HAP-1 (cell line): ENCODE data around the gene NFIA.

ENCODE experiments used
- DNase-seq, 2 experiments: peaks; one replicate each; pipeline ENCODE4 v3.0.0-alpha.2; 2016 to 2020; ENCODE audit warnings: low spot score in 2 of 2
- H3K27me3 ChIP-seq: fragments of 250-450 bp; sonication (Bioruptor Pico); 2 replicates; pipeline ENCODE4 v1.5.1; 2020; ENCODE audit warnings: low read depth, mild to moderate bottlenecking, moderate library complexity
- H3K36me3 ChIP-seq: fragments of 250-450 bp; sonication (Bioruptor Pico); replicated peaks from 2 replicates; pipeline ENCODE4 v1.5.1; 2020; ENCODE audit warnings: mild to moderate bottlenecking
- H3K4me1 ChIP-seq: fragments of 250-450 bp; sonication (Bioruptor Pico); 2 replicates; pipeline ENCODE4 v1.5.1; 2020; ENCODE audit warnings: mild to moderate bottlenecking
- H3K4me3 ChIP-seq: fragments of 250-450 bp; sonication (Bioruptor Pico); 2 replicates; pipeline ENCODE4 v1.5.1; 2020; ENCODE audit warnings: mild to moderate bottlenecking, moderate library complexity
- H3K9me3 ChIP-seq: fragments of 250-450 bp; sonication (Bioruptor Pico); 2 replicates; pipeline ENCODE4 v1.5.1; 2020; ENCODE audit warnings: mild to moderate bottlenecking, moderate library complexity
- in situ Hi-C: fragments of 300-500 bp; cut with MboI; formaldehyde crosslinking; loops from 3 replicates; pipeline ENCODE4 v1.14.3; 2020; ENCODE audit warnings: low sequenced_read_pairs, inconsistent platforms, mixed read lengths

Gene NFIA

DNA sequence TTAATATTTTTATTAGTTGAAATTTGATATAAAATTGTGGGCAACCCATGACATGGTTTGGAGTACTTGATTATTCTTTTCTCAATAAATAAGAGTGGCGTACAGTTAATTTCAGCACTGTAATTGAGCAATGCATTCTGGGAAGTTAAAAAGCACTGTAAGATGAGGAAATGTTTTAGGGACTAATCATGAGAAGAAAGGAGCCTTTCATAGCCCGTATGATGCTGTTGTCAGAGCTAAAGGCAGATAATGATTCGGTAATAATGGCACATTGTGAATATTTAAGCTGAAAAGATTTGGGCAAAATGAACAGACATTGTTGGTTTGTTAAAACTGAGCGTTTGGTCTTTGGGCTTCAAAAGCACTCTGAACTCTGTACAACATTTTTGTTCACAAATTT is 139.3 kb downstream of the NFIA start:
- Histone ChIP-seq H3K4me3 (no peak overlapping the region), H3K36me3 (no peaks in the 10 kb centered on the region), H3K4me1 (peaks cover 16% of the 10 kb centered on the region), H3K9me3 (no peaks in the 10 kb centered on the region), H3K27me3 (no peaks in the 10 kb centered on the region)
- peak in 1 of 2 experiments; percentile 82 for DNase-seq
- in situ Hi-C loops, result no loop called here

- no peaks in the 10 kb centered on the region for H3K27me3 ChIP-seq
- in situ Hi-C loops, result no loop called here
- H3K4me1 ChIP-seq, result peaks cover 16% of the 10 kb centered on the region
- H3K36me3 ChIP-seq, result no peaks in the 10 kb centered on the region
- H3K9me3 ChIP-seq, result no peaks in the 10 kb centered on the region
- DNase-seq, result no peak
- H3K4me3 ChIP-seq, result no peak overlapping the region
These were observed 139.9 kb downstream of the NFIA start for GRCh38 chr1:61222240-61222639.

DNA sequence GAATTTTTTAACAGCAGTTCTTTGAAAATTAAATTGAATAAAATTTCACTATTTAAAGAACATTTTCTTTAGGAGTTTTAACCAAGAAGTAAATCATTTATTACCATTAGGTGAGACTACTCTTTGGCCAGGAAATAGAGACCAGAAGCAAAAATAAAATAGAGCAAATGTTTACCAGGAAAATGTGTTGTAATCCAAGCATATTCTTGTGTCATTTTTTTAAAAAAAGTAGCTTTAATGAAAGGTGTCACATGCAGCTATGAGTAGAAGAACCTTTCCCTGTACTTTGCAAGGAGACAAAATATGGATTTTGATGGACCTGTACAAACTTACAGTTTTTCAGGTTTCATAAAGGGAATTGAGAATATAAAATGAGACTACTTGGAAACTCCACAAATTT is 140.8 kb downstream of the NFIA start:
- no peak overlapping the region for H3K4me3 ChIP-seq
- no peaks in the 10 kb centered on the region for H3K9me3 ChIP-seq
- no peaks in the 10 kb centered on the region for H3K36me3 ChIP-seq
- H3K27me3 ChIP-seq, result no peaks in the 10 kb centered on the region
- in situ Hi-C loops, result no loop called here
- DNase-seq, result no peak
- peaks cover 17% of the 10 kb centered on the region for H3K4me1 ChIP-seq

- in situ Hi-C loops, result no loop called here
- Histone ChIP-seq H3K4me1 (peaks cover 21% of the 10 kb centered on the region), H3K36me3 (no peaks in the 10 kb centered on the region), H3K27me3 (no peaks in the 10 kb centered on the region), H3K9me3 (no peaks in the 10 kb centered on the region), H3K4me3 (no peak overlapping the region)
- no peak for DNase-seq
These were observed 142.2 kb downstream of the NFIA start for GRCh38 chr1:61224609-61225008.

- Histone ChIP-seq H3K4me1 (peaks cover 18% of the 10 kb centered on the region), H3K4me3 (no peak overlapping the region), H3K9me3 (no peaks in the 10 kb centered on the region), H3K27me3 (no peaks in the 10 kb centered on the region), H3K36me3 (no peaks in the 10 kb centered on the region)
- no peak for DNase-seq
- in situ Hi-C loops, result no loop called here
These were observed 143.1 kb downstream of the NFIA start for GRCh38 chr1:61225478-61225877.

GRCh38 chr1:61226791-61227567 is 144.6 kb downstream of the NFIA start:
- Histone ChIP-seq H3K9me3 (no peaks in the 10 kb centered on the region), H3K36me3 (no peaks in the 10 kb centered on the region), H3K4me1 (peaks cover 15% of the 10 kb centered on the region), H3K4me3 (no peak overlapping the region), H3K27me3 (no peaks in the 10 kb centered on the region)
- in situ Hi-C loops, result no loop called here
- DNase-seq, result no peak

DNA sequence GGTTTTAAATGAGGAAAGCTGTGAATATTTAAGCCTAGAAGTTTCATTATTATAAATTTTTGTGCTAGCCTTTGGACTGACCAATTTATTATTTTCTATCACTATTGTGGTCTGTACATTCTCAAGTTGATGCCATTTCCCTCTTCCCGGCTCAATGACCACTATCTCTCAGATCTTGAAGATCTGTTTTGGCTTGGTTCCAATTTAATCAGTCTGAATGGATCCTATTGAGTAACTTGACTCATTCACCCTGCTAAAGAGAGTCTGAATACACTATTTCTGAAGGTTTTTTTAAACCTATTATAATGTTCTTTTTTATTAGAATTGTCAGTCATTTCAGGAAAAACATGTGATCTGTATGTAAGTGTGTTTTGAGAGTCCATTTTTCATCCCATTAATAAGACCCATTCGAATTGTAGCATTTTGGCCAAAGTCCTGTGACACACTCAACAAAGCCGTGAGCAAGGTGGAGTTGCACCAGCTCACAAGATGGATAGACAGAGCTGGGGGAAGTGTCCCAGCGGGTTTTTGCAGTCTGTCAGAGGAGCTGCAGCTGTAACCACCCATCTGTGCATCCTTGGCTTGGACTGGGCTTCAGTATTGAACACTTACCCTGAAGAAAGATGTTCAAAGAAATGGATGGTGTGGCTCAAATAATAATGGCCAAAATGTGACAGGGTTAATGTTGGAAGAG is 145.6 kb downstream of the NFIA start:
- in situ Hi-C loops, result no loop called here
- H3K27me3 ChIP-seq, result no peaks in the 10 kb centered on the region
- DNase-seq, result peak; percentile 35 to 62
- H3K4me3 ChIP-seq, result no peak overlapping the region
- no peaks in the 10 kb centered on the region for H3K36me3 ChIP-seq
- peaks cover 14% of the 10 kb centered on the region for H3K4me1 ChIP-seq
- no peaks in the 10 kb centered on the region for H3K9me3 ChIP-seq

DNA sequence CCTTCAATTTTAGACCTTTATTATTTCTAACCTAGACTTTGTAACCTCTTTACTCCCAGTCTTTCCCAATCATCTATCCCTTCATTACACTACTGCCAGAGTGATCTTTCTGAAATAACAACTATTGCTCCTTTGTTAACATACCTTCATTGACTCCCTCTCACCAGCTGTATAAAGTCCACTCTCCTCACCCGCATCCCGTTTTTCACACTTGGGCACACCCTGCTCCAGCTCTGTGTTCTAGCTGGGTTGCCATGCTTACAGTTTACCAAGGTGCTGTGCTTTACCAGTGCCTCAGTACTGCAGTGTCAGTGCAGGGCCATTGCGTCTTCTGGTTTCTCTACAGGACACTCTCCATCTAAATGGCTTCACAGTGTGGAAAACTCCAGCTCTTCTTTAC is 148.2 kb downstream of the NFIA start:
- DNase-seq, result no peak
- Histone ChIP-seq H3K27me3 (no peaks in the 10 kb centered on the region), H3K4me1 (peaks cover 14% of the 10 kb centered on the region), H3K9me3 (no peaks in the 10 kb centered on the region), H3K36me3 (no peaks in the 10 kb centered on the region), H3K4me3 (no peak overlapping the region)
- in situ Hi-C loops, result no loop called here

DNA sequence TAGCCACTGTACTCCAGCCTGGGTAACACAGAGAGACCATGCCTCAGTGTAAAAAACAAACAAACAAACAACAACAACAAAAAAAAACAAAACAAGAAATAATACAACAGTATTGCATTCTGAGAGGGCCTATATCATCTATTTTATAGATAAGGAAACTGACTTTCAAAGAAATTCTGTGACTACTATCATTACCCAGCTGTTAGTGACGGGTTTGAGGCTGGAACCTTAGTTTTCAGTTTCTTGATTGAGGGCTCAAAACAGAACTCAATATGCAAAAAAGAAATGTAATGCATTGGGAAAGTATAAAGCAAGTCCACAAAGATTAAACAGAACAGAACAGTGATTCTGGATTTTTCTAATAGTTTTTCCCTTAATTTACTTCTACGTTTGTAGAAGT is 149.4 kb downstream of the NFIA start:
- DNase-seq, result no peak
- H3K4me1 ChIP-seq, result peaks cover 21% of the 10 kb centered on the region
- H3K9me3 ChIP-seq, result no peaks in the 10 kb centered on the region
- no peaks in the 10 kb centered on the region for H3K27me3 ChIP-seq
- no peaks in the 10 kb centered on the region for H3K36me3 ChIP-seq
- no peak overlapping the region for H3K4me3 ChIP-seq
- in situ Hi-C loops, result no loop called here

- H3K27me3 ChIP-seq, result no peaks in the 10 kb centered on the region
- H3K4me3 ChIP-seq, result no peak overlapping the region
- H3K4me1 ChIP-seq, result peaks cover 30% of the 10 kb centered on the region
- in situ Hi-C loops, result no loop called here
- no peak for DNase-seq
- no peaks in the 10 kb centered on the region for H3K36me3 ChIP-seq
- no peaks in the 10 kb centered on the region for H3K9me3 ChIP-seq
These were observed 150.8 kb downstream of the NFIA start for GRCh38 chr1:61233121-61233660.

- no peak for DNase-seq
- in situ Hi-C loops, result no loop called here
- Histone ChIP-seq H3K4me1 (peaks cover 29% of the 10 kb centered on the region), H3K36me3 (no peaks in the 10 kb centered on the region), H3K4me3 (no peak overlapping the region), H3K9me3 (no peaks in the 10 kb centered on the region), H3K27me3 (no peaks in the 10 kb centered on the region)
These were observed 152.2 kb downstream of the NFIA start for GRCh38 chr1:61234587-61234919.

DNA sequence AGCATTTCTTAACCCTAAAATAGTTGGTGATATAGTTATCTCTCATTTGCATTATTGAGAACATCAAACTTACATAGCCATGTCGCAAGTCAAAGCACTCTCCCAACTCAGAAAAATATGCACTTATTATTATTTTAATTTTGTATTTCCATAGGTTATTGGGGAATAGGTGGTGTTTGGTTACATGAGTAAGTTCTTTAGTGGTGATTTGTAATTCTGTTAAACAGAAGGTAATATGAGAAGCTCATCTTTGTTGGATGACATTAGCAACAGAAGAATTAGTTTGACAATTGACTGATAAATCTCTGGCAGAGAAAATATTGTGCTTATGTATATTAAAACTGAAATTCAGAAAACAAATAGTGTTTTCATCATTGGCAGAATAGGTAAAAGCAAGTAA is 154.8 kb downstream of the NFIA start:
- in situ Hi-C loops, result no loop called here

GRCh38 chr1:61237659-61238358 is 155.4 kb downstream of the NFIA start:
- no peaks in the 10 kb centered on the region for H3K36me3 ChIP-seq
- DNase-seq, result no peak
- in situ Hi-C loops, result no loop called here
- no peaks in the 10 kb centered on the region for H3K9me3 ChIP-seq
- H3K4me3 ChIP-seq, result no peak overlapping the region
- peaks cover 22% of the 10 kb centered on the region for H3K4me1 ChIP-seq
- H3K27me3 ChIP-seq, result no peaks in the 10 kb centered on the region

More for the DNA sequence above, 154.8 kb downstream of the NFIA start:
- Histone ChIP-seq H3K27me3 (no peaks in the 10 kb centered on the region), H3K36me3 (no peaks in the 10 kb centered on the region), H3K4me1 (peaks cover 23% of the 10 kb centered on the region), H3K9me3 (no peaks in the 10 kb centered on the region), H3K4me3 (no peak overlapping the region)
- DNase-seq, result no peak

- Histone ChIP-seq H3K4me3 (no peak overlapping the region), H3K9me3 (no peaks in the 10 kb centered on the region), H3K4me1 (peaks cover 22% of the 10 kb centered on the region), H3K36me3 (no peaks in the 10 kb centered on the region), H3K27me3 (no peaks in the 10 kb centered on the region)
- in situ Hi-C loops, result no loop called here
- DNase-seq, result no peak
These were observed 156.0 kb downstream of the NFIA start for GRCh38 chr1:61238359-61238665.
